Testis (tissue), 2 donors: Measurements from ENCODE around the gene COL6A2.

Experiments used
- POLR2A ChIP-seq: fragments of 450-650 bp; IDR thresholded peaks from one replicate; pipeline ENCODE4 v1.6.1; 2017; ENCODE audit warnings: antibody characterized with exemption, mild to moderate bottlenecking, moderate library complexity
- TF ChIP-seq, protein P1 (sequence below), 3 experiments: fragments of 450-650 bp in 2 of 3; fragments of 200-600 bp in 1 of 3; sonication (generic) in 1 of 3; IDR thresholded peaks; one replicate each; pipeline ENCODE4 v1.5.1; 2016 to 2019; ENCODE audit warnings: antibody characterized with exemption in 3 of 3, mild to moderate bottlenecking in 2 of 3, moderate library complexity in 1 of 3

DNA sequence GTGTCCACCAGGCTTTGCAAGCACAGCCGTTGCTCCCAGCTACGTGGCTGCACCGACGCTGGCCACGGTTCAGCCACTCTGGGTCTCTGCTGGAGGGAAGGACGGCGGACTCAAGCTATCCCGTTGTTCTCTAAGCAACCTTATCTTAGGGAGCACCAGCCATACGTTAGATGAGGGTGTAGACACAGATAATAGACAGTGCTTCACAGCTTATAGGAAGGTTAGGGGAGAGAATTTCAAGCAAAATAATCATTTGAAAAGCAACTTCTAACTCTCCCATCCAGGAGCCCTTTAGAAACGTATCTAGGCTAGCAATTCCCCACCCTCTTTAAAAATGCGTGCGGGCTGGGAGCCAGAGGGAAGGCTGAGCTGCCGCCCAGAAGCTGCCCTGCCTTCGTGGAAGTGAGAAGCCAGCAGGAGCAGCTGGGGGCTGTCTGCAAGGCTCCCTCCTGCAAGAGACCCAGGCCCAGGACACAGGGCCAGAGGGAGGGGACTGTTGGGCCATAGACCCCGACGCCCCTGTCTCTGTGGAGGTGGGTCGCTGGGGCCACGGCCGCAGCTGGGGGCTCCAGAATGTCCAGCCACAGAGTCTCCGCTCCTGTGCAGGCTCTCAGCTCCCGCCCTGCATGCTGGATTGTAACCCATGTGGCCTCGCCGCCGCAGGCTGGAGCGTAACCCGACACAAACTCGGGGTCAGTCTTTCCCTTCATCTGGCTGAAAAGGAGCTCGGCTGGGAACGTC, 31.2 kb upstream of the COL6A2 start:
- TF ChIP-seq, protein P1, sequence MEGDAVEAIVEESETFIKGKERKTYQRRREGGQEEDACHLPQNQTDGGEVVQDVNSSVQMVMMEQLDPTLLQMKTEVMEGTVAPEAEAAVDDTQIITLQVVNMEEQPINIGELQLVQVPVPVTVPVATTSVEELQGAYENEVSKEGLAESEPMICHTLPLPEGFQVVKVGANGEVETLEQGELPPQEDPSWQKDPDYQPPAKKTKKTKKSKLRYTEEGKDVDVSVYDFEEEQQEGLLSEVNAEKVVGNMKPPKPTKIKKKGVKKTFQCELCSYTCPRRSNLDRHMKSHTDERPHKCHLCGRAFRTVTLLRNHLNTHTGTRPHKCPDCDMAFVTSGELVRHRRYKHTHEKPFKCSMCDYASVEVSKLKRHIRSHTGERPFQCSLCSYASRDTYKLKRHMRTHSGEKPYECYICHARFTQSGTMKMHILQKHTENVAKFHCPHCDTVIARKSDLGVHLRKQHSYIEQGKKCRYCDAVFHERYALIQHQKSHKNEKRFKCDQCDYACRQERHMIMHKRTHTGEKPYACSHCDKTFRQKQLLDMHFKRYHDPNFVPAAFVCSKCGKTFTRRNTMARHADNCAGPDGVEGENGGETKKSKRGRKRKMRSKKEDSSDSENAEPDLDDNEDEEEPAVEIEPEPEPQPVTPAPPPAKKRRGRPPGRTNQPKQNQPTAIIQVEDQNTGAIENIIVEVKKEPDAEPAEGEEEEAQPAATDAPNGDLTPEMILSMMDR (IDR thresholded peaks at IDR 0.05): no peak
- TF ChIP-seq POLR2A: no peak
